Neural cell (in vitro differentiated cells): ENCODE results near the gene ZXDC.

Experiments used
- EP300 ChIP-seq: fragments of 450-650 bp; conservative IDR thresholded peaks from 2 replicates; pipeline ENCODE4 v1.6.1; 2014; ENCODE audit warnings: antibody characterized with exemption, mild to moderate bottlenecking, moderate library complexity; ENCODE audit not compliant: poor library complexity, severe bottlenecking
- SMC3 ChIP-seq: fragments of 450-650 bp; conservative IDR thresholded peaks from 2 replicates; pipeline ENCODE4 v1.6.1; 2014; ENCODE audit warnings: antibody characterized with exemption, mild to moderate bottlenecking, moderate library complexity; ENCODE audit not compliant: poor library complexity

- TF ChIP-seq SMC3 = no peak
- no peak for TF ChIP-seq EP300
Measured at GRCh38 chr3:126464093-126464492, 11.6 kb downstream of the ZXDC start.
